Stimulated activated CD8-positive, alpha-beta memory T cell treated with anti-CD3 and anti-CD28 coated beads, Interleukin-12 subunit alpha, Interleukin-12 subunit beta, amount 100 ng/mL, for 24 hours (primary cell): ENCODE measurements around the gene MAP4K4.
"Not testable (repeated sequence)": the region's sequence is repeated elsewhere in the genome, so short reads cannot be mapped to it uniquely, and the experiment has no call there.

Source experiments
- DNase-seq: peaks from one replicate; pipeline ENCODE4 v3.0.0-alpha.2; 2020; ENCODE audit errors: extremely low read depth

The MAP4K4 gene

DNA sequence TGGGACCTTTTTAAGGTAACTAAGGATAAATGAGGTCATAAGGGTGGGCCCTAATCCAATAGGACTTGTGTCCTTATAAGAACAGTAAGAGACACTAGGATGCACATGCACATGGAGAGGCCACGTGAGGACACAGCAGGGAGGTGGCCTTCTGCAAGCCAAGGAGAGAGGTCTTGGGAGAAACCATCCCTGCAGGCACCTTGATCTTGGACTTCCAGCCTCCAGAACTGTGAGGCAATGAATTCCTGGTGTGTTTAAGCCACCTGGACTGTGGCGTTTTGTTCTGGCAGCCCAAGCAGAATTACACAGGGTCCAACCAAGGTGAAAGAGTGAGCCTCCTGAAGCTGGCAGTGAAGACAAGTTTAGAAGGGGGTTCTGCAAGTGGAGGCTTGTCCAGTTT is 204.7 kb downstream of the MAP4K4 start:
- DNase-seq: no peak

DNA sequence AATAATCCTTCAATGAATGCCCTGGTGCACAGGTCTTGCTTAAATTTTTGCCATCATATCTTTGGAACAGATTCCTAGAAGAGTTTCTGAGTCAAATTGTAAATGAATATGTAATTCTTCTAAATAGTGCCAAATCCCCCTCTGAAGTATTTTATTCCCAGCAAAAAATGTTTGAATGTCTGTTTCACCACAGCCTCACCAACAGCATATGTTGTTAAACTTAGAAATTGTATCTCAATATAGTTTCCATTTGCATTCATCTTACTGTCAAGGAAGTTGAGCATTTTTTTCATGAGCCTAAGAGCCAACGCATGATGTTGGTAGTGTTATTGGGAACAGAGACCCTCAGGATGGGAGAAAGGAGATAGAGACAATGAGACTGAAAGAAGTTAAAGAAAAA is 207.4 kb downstream of the MAP4K4 start:
- no peak for DNase-seq

DNA sequence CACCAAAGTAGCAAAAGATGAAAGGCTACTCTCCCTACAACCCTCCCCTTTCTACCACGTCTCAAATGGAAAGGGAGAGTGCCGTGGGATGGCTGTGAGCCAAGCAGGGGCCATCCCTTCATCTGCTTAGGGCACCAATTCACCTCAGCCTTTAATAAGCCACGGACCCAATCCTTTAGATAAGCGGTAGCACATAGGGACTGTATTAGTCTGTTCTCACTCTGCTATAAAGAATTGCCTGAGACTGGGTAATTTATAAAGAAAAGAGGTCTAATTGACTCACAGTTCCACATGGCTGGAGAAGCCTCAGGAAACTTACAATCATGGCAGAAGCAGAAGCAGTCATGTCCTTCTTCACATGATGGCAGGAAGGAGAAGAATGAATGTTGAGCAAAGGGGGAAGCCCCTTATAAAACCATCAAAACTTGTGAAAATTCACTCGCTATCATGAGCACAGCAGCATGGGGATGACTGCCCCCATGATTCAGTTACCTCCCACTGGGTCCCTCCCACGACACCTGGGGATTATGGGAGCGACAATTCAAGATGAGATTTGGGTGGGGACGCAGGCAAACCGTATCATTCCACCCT is 208.3 kb downstream of the MAP4K4 start:
- DNase-seq: no peak

DNA sequence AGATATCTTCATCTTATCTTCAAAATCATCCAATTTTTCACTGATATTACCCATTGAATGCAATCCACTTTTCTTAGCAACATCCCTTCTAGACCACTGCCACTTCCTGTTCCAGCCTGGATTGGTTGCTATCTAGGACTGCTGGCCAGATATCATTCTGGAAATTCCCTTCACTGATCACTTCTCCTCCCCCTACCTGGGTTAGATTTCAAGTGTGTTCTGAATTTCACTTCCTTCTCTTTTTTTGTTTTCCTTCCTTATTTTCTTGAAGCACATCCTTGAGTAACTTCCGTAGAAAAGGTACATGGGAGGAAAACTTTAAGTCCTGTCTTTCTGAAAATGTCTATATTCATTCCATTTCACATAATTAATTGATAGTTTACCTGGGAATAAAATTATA is 212.3 kb downstream of the MAP4K4 start:
- DNase-seq: no peak

DNA sequence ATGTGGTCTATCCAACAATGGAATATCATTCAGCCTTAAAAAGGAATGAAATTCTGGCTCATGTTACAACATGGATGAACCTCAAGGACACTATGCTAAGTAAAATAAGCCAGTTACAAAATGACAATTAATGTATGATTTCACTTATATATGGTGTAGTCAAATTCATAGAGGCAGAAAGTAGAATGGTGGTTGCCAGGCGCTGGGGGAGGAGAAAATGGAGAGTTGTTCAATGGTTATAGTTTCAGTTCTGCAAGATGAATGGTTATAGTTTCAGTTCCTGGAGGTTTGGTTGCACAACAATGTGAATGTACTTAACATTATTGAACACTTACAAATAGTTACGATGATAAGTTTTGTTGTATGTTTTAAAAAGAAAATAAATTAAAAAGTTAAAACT is 215.0 kb downstream of the MAP4K4 start:
- no peak for DNase-seq

DNA sequence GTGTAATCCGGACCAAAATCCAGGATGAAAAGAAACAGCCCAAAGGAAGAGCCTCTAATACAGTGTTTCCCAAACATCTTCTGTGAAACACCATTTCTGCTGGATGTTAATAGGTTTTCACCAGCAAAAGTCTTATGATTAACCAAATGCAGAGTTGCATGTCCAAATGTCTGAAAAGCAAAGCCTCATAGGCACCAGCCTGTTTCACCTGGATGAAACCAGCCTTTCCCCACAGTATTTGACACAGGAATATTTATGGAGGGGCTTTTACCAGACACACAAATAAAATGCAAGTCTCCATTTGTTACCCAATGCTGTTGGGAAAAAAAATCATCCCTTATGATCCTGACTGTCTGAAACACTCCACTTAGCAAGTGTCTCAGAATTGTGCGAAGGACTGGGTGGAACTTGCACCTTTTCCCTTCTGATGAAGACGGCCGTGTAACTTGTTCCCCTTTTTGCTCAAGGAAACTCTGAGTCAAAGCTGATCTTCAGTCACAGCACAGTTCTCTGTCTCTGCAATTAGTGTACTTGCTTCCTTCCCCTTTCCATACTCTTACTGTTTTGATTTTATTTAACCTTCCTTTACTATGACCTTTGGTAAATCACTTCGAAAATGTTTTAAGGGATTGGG is 223.9 kb downstream of the MAP4K4 start:
- no peak for DNase-seq

DNA sequence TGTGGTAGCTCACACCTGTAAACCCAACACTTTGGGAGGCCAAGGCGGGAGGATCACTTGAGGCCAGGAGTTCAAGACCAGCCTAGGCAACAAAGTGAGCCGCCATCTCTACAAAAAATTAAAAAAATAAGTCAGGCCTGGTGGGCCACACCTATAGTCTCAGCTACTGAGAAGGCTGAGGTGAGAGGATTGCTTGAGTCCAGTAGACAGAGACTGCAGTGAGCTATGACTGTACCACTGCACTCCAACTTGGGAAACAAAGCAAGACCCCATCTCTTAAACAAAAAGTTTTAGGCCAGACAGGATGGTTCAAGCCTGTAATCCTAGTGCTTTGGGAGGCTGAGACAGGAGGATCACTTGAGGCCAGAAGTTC is 224.4 kb downstream of the MAP4K4 start:
- no peak for DNase-seq

DNA sequence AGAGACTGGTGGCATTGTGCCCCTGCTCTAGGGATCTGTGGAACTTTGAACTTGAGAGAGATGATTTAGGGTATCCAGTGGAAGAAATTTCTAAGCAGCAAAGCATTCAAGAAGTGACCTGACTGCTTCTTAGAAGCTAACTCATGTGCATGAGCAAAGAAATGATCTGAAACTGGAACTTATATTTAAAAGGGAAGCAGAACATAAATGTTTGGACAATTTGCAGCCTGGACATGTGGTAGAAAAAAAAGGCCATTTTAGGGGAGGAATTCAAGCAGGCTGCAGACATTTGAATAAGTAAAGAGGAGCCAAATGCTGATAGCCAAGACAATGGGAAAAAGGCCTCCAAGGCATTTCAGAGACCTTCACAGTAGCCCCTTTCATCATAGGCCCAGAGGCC is 226.8 kb downstream of the MAP4K4 start:
- not testable (repeated sequence) for DNase-seq

DNA sequence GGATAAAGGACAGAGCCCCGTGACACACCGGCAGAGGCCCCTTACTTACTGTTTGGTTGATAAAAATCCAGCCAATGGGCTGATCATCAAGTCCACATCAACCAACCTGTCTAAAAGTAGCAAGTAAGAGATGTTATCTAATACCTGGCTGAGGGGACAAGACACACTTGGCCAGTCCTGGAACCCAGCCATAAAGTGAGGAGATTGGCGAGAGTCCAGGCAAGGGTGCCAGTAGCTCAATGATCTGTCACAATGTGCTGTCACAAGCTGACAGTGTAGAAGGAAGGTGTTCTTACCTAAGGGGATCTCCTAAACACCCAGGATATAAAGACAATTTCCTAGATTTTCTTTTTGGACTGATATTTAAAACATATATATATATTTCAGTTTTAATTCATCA is 232.5 kb downstream of the MAP4K4 start:
- no peak for DNase-seq

DNA sequence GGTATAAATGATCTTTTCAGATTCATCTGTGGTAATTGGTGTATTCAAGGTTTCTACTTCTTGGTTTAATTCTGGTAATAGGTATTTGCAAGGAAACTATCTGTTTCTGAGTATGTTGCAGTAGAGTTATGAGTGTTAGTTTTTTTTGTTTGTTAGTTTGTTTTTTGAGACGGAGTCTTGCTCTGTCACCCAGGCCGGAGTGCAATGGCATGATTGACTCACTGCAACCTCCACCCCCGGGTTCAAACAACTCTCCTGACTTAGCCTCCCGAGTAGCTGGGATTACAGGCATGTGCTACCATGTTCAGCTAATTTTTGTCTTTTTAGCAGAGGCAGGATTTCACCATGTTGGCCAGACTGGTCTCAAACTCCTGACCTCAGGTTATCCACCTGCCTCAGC is 233.3 kb downstream of the MAP4K4 start:
- DNase-seq: no peak

DNA sequence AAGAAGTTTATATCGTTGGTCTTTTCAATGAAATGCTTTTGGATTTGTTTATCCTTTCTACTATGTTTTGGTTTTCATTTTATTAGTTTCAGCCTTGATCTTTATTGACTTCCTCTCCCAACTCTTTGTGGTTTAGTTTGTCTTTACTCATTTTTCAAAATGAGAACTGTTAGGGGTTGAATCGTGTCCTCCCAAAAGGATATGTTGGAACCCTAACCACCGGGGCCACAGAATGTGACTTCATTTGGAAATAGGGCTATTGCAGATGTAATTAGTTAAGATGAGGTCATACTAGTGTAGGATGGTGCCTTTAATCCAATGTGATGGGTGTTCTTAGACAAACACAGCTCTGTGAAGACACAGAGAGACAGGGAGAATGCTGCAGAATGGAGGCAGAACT is 233.9 kb downstream of the MAP4K4 start:
- no peak for DNase-seq

DNA sequence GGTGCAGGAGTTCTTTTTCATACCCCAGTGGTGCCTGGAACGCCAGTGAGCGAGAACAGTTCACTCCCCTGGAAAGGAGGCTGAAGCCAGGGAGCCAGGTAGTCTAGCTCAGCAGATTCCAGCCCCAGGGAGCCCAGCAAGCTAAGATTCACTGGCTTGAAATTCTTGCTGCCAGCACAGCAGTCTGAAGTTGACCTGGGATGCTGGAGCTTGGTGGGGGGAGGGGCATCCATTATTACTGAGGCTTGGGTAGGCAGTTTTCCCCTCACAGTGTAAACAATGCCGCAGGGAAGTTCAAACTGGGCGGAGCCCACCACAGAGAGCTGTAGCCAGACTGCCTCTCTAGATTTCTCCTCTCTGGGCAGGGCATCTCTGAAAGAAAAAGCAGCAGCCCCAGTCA is 238.3 kb downstream of the MAP4K4 start:
- not testable (repeated sequence) for DNase-seq

DNA sequence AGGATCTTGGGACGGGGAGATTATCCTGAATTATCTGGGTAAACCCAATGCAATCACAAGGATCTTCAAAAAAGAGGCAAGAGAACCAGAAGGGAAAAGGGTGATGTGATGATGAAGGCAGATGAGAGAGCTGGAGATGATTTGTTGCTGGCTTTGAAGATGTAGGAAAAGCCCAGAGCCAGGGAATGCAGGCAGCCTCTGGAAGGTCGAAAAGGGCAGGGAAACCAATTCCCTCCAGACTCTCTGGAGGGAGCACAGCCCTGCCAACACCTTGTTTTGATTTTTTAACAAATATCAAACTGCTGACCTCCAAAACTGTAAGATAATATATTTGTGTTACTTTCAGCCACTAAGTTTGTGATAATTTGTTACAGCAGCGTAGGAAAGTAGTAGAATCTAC is 245.3 kb downstream of the MAP4K4 start:
- DNase-seq: no peak
